ENCODE measurements around the gene OASL. TPM values are rescaled to one million over a fixed set of nuclear protein-coding genes. Genes with fewer than 3 reads are reported as not detected.

Gene OASL
- total and polyA plus RNA-seq, 10 donors = 1.9 to 4.8 (median 3.4) TPM

DNA sequence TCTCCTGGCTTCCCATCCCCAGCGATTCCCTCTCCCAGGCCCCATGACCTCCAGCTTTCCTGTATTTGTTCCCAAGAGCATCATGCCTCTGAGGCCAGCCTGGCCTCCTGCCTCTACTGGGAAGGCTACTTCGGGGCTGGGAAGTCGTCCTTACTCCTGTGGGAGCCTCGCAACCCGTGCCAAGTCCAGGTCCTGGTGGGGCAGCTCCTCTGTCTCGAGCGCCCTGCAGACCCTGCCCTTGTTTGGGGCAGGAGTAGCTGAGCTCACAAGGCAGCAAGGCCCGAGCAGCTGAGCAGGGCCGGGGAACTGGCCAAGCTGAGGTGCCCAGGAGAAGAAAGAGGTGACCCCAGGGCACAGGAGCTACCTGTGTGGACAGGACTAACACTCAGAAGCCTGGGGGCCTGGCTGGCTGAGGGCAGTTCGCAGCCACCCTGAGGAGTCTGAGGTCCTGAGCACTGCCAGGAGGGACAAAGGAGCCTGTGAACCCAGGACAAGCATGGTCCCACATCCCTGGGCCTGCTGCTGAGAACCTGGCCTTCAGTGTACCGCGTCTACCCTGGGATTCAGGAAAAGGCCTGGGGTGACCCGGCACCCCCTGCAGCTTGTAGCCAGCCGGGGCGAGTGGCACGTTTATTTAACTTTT lies 37.1 kb downstream of the OASL start:
- TF ChIP-seq POLR2AphosphoS5 (IDR thresholded peaks at IDR 0.05) (peak in 1 of 3 donors; percentile 27), POLR2A (IDR thresholded peaks at IDR 0.05) (no peak)
- Histone ChIP-seq H3K36me3 (peaks cover 2 to 64% (median 45%) of the 10 kb centered on the region in 6 donors), H3K4me1 (no peaks in the 10 kb centered on the region), H3K4me3 (no peak overlapping the region), H3K27ac (no peak overlapping the region), H3K9me3 (no peaks in the 10 kb centered on the region), H3K27me3 (replicated peaks in 1 of 7) (peaks cover 0 to 19% (median 0%) of the 10 kb centered on the region in 7 donors)
- WGBS, 5 donors = 84 to 95% (median 94%) methylated on average over 15 to 16 of the region's 16 CpGs
- intact Hi-C loops (cut with DNase I; ENCODE audit: low total_unique reads) = no loop called here
- DNase-seq = peak; percentile 56

DNA sequence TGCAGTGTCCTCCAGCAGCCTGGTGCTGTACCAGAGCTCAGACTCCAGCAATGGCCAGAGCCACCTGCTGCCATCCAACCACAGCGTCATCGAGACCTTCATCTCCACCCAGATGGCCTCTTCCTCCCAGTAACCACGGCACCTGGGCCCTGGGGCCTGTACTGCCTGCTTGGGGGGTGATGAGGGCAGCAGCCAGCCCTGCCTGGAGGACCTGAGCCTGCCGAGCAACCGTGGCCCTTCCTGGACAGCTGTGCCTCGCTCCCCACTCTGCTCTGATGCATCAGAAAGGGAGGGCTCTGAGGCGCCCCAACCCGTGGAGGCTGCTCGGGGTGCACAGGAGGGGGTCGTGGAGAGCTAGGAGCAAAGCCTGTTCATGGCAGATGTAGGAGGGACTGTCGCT lies 38.0 kb downstream of the OASL start:
- Histone ChIP-seq H3K4me1 (no peaks in the 10 kb centered on the region), H3K9me3 (no peaks in the 10 kb centered on the region), H3K36me3 (peaks cover 2 to 56% (median 38%) of the 10 kb centered on the region in 6 donors), H3K27ac (no peak overlapping the region), H3K27me3 (replicated peaks in 1 of 7) (peaks cover 0 to 20% (median 0%) of the 10 kb centered on the region in 7 donors), H3K4me3 (no peak overlapping the region)
- peak in 1 of 3 donors; percentile 32 for TF ChIP-seq POLR2AphosphoS5 (IDR thresholded peaks at IDR 0.05)
- TF ChIP-seq, protein P1, sequence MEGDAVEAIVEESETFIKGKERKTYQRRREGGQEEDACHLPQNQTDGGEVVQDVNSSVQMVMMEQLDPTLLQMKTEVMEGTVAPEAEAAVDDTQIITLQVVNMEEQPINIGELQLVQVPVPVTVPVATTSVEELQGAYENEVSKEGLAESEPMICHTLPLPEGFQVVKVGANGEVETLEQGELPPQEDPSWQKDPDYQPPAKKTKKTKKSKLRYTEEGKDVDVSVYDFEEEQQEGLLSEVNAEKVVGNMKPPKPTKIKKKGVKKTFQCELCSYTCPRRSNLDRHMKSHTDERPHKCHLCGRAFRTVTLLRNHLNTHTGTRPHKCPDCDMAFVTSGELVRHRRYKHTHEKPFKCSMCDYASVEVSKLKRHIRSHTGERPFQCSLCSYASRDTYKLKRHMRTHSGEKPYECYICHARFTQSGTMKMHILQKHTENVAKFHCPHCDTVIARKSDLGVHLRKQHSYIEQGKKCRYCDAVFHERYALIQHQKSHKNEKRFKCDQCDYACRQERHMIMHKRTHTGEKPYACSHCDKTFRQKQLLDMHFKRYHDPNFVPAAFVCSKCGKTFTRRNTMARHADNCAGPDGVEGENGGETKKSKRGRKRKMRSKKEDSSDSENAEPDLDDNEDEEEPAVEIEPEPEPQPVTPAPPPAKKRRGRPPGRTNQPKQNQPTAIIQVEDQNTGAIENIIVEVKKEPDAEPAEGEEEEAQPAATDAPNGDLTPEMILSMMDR (IDR thresholded peaks at IDR 0.05 in 8 of 11, conservative IDR thresholded peaks at IDR 0.05 in 3 of 11) = no peak
- intact Hi-C loops (cut with DNase I; ENCODE audit: low total_unique reads) = no loop called here
- 60 to 79% (median 72%) methylated on average over 6 to 11 of the region's 11 CpGs for WGBS, 5 donors
- peak; percentile 48 for DNase-seq

DNA sequence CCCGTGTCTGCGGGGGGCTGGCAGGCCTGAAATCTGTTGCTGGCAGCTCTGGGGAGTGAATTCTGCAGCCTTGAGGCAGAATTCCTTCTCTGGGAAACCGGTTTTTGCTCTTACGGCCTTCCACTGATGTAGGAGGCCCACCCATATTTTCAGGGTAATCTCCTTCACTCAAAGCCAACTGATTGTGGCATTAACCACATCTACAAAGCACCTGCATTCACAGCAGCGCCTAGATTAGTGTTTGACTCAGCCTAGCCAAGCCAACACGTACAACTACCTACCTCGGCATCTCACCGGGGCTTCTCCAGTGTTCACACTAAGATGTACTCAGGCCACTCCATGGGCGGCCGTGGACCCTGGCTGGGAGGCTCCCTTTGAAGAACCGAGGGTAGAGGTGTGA lies 38.5 kb downstream of the OASL start:
- intact Hi-C loops (cut with DNase I; ENCODE audit: low total_unique reads) = no loop called here
- no peaks in the 10 kb centered on the region for H3K4me1 ChIP-seq
- H3K4me3 ChIP-seq = no peak overlapping the region
- no peak for TF ChIP-seq POLR2A (IDR thresholded peaks at IDR 0.05)
- TF ChIP-seq, protein P1 (IDR thresholded peaks at IDR 0.05 in 8 of 11, conservative IDR thresholded peaks at IDR 0.05 in 3 of 11) = no peak
- TF ChIP-seq POLR2AphosphoS5 (IDR thresholded peaks at IDR 0.05) = no peak
- peaks cover 2 to 51% (median 35%) of the 10 kb centered on the region in 6 donors for H3K36me3 ChIP-seq
- 86 to 94% (median 88%) methylated on average over 4 to 11 of the region's 11 CpGs for WGBS, 5 donors
- no peak overlapping the region for H3K27ac ChIP-seq
- DNase-seq = peak; percentile 49
- H3K9me3 ChIP-seq = no peaks in the 10 kb centered on the region
- H3K27me3 ChIP-seq (replicated peaks in 1 of 7) = peaks cover 0 to 20% (median 0%) of the 10 kb centered on the region in 7 donors

DNA sequence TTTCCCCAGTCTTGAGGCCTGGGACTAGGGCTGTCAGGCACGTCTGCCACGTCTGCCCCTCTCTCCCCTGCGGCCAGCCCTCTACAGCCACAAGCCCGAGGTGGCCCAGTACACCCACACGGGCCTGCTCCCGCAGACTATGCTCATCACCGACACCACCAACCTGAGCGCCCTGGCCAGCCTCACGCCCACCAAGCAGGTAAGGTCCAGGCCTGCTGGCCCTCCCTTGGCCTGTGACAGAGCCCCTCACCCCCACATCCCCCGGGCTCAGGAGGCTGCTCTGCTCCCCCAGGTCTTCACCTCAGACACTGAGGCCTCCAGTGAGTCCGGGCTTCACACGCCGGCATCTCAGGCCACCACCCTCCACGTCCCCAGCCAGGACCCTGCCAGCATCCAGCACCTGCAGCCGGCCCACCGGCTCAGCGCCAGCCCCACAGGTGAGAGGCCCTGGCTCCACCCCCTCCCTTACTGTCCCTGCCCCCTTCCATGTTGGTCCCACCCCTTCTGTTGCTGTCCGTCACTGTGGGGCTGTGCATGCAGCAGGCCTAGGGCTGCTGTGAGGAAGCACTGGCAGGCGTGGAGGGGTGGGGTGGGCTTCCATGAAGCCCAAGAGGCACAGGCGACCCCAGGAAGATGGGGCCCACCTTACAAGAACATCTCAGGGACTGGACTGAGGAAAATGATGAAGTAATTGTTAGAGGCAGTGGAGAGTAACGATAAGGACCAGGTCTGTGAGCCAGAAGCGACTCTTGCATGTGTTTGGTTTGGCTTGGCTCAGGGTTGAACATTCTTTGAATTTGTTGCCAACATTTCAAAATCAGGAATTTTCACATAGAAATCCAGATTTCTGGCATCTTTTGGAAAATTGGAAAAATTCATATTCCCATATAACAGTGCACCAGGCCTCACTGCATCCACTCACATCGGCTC lies 39.6 kb downstream of the OASL start:
- Histone ChIP-seq H3K4me3 (no peak overlapping the region), H3K4me1 (no peaks in the 10 kb centered on the region), H3K9me3 (no peaks in the 10 kb centered on the region), H3K27me3 (replicated peaks in 1 of 7) (peaks cover 0 to 20% (median 0%) of the 10 kb centered on the region in 7 donors), H3K27ac (no peak overlapping the region), H3K36me3 (peaks cover 2 to 42% (median 29%) of the 10 kb centered on the region in 6 donors)
- intact Hi-C loops (cut with DNase I; ENCODE audit: low total_unique reads) = no loop called here
- WGBS, 5 donors = 53 to 67% (median 59%) methylated on average over 20 to 23 of the region's 23 CpGs
- TF ChIP-seq POLR2A (IDR thresholded peaks at IDR 0.05) (no peak), POLR2AphosphoS5 (IDR thresholded peaks at IDR 0.05) (peak in 1 of 3 donors; percentile 51)
- TF ChIP-seq, protein P1 (IDR thresholded peaks at IDR 0.05 in 8 of 11, conservative IDR thresholded peaks at IDR 0.05 in 3 of 11) = no peak
- DNase-seq = peak; percentile 48

Measured in spleen (tissue), 11 donors.